ENCODE measurements around the gene SMIM23. TPM values are rescaled to one million over a fixed set of nuclear protein-coding genes. Genes with fewer than 3 reads are reported as not detected.

The SMIM23 gene
- total RNA-seq, 4 donors from 2014 or later = not detected

DNA sequence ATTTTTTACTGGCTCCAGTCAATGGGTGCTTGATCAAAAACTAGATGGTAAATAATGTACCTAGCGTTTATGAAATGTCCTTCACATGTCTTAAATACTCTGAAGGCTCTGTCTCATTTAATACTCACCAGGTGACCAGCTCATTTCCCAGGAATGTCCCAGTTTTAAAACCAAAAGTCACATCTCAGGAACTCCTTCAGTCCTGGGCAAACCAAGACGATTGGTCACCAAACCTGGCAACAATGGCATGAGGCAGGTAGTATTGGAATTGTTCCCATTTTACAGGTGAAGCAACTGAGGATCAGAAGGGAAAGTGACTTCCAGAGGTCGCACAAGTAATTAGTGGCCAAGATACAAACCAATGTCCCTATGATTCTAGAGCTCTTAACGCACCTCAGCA is 27.7 kb downstream of the SMIM23 start:
- peaks cover 0 to 5% (median 0%) of the 10 kb centered on the region in 4 donors for H3K27me3 ChIP-seq
- WGBS = 94% methylated on average over 4 of the region's 4 CpGs
- no peaks in the 10 kb centered on the region for H3K4me1 ChIP-seq
- no peak overlapping the region for H3K4me3 ChIP-seq
- H3K27ac ChIP-seq (replicated peaks in 1 of 4) = no peak overlapping the region
- intact Hi-C loops (cut with DNase I) = no loop called here
- H3K9me3 ChIP-seq = peaks cover 0 to 25% (median 20%) of the 10 kb centered on the region in 4 donors
- DNase-seq (ENCODE audit: extremely low spot score) = no peak
- no peak for TF ChIP-seq CTCF (IDR thresholded peaks at IDR 0.05)
- no peak for TF ChIP-seq POLR2AphosphoS5 (IDR thresholded peaks at IDR 0.05)
- TF ChIP-seq EP300 (IDR thresholded peaks at IDR 0.05) = no peak
- no peak for TF ChIP-seq POLR2A (IDR thresholded peaks at IDR 0.05; ENCODE audit: low read depth)
- no peaks in the 10 kb centered on the region for H3K36me3 ChIP-seq

DNA sequence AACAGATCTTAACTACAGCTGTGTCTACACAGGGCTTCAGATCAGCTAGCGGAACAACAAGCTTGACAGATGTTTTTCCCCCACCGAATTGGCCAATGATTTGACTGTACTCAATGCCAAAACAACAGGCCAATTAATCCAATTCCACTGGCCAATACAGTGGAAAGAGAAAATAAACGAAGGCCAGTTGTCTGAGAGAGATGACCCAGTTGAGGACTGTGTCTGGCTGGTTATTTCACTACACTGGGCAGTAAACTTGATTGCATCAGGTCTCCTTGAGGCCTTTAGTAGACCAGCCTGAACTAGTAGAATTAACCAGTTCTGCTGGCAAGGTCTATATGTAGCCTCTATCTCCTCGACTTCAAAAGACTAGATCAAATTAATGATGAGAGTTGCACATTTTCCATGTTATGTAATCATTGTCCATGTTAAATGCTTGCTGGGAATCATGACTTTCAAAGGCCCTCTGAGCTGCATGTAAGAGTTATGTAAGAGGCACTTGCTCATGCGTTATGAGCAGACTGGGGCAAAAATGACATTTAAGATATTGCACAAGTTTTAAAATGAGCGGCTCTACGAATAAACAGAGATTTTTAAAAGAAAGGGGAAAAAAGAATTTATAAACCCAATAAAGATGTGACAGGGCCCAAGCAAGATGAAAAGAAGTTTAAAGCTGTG is 28.3 kb downstream of the SMIM23 start:
- peaks cover 0 to 25% (median 20%) of the 10 kb centered on the region in 4 donors for H3K9me3 ChIP-seq
- H3K4me1 ChIP-seq = no peaks in the 10 kb centered on the region
- TF ChIP-seq POLR2A (IDR thresholded peaks at IDR 0.05; ENCODE audit: low read depth) (no peak), EP300 (IDR thresholded peaks at IDR 0.05) (no peak), POLR2AphosphoS5 (IDR thresholded peaks at IDR 0.05) (no peak), CTCF (IDR thresholded peaks at IDR 0.05) (no peak)
- H3K27me3 ChIP-seq = no peaks in the 10 kb centered on the region
- no peak overlapping the region for H3K4me3 ChIP-seq
- no peaks in the 10 kb centered on the region for H3K36me3 ChIP-seq
- no peak for DNase-seq (ENCODE audit: extremely low spot score)
- intact Hi-C loops (cut with DNase I) = no loop called here
- H3K27ac ChIP-seq (replicated peaks in 1 of 4) = no peak overlapping the region
- WGBS = 83% methylated on average over 7 of the region's 7 CpGs

- peaks cover 0 to 9% (median 4%) of the 10 kb centered on the region in 4 donors for H3K9me3 ChIP-seq
- H3K27me3 ChIP-seq = peaks cover 0 to 12% (median 0%) of the 10 kb centered on the region in 4 donors
- TF ChIP-seq EP300 (IDR thresholded peaks at IDR 0.05) (no peak), POLR2A (IDR thresholded peaks at IDR 0.05; ENCODE audit: low read depth) (no peak), CTCF (IDR thresholded peaks at IDR 0.05) (no peak), POLR2AphosphoS5 (IDR thresholded peaks at IDR 0.05) (no peak)
- H3K4me3 ChIP-seq = no peak overlapping the region
- no peak for DNase-seq (ENCODE audit: extremely low spot score)
- intact Hi-C loops (cut with DNase I) = no loop called here
- no peaks in the 10 kb centered on the region for H3K36me3 ChIP-seq
- H3K27ac ChIP-seq (replicated peaks in 1 of 4) = no peak overlapping the region
- no peaks in the 10 kb centered on the region for H3K4me1 ChIP-seq
- WGBS = 33% methylated on average over 1 of the region's 1 CpG
Observed at GRCh38 chr5:171816666-171817065, 31.0 kb downstream of the SMIM23 start.

DNA sequence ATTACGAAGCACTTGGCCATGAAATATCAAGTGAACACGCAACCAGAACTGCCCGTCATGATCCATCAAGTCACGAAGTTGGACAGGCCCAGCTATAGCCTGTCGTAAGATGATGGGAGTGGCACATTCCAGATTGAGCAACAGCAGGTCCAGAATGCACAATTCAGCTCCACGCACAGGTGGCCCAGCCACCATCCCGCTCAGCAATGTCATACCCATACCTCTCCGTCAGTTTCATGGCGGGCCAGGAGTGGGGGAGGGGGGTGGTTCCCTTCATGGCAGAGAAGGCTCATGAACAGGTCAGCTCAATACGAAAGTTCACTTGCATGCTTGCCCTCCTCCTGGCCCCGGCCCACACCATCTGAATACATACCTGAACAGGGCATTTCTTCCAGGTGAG is 34.9 kb downstream of the SMIM23 start:
- intact Hi-C loops (cut with DNase I) = no loop called here
- DNase-seq (ENCODE audit: extremely low spot score) = no peak
- H3K4me3 ChIP-seq = no peak overlapping the region
- H3K9me3 ChIP-seq = no peaks in the 10 kb centered on the region
- no peaks in the 10 kb centered on the region for H3K36me3 ChIP-seq
- H3K27me3 ChIP-seq = peaks cover 0 to 12% (median 0%) of the 10 kb centered on the region in 4 donors
- TF ChIP-seq CTCF (IDR thresholded peaks at IDR 0.05) (no peak), POLR2A (IDR thresholded peaks at IDR 0.05; ENCODE audit: low read depth) (no peak), POLR2AphosphoS5 (IDR thresholded peaks at IDR 0.05) (no peak), EP300 (IDR thresholded peaks at IDR 0.05) (no peak)
- H3K27ac ChIP-seq (replicated peaks in 1 of 4) = no peak overlapping the region
- 96% methylated on average over 11 of the region's 11 CpGs for WGBS
- no peaks in the 10 kb centered on the region for H3K4me1 ChIP-seq

DNA sequence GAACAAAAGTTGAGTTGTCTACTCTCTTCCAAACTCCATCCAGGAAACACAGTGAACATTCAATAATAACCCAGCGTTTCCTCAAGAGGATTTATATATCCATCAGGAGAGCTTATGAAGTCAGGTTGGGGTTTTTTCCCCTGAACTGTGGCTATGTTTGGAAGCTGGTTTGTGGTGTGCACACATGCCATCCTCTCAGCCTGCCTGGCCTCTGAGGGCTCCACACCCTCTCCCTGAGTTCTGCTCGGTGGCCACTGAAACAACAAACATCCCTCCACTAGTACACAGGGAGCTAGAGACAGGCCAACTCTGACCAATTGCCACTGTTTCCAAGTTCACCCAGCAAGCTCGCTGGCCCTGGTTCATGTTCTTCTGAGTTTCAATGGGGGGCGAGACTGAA is 35.7 kb downstream of the SMIM23 start:
- 86% methylated on average over 4 of the region's 4 CpGs for WGBS
- Histone ChIP-seq H3K4me3 (no peak overlapping the region), H3K4me1 (no peaks in the 10 kb centered on the region), H3K27ac (replicated peaks in 1 of 4) (no peak overlapping the region), H3K36me3 (no peaks in the 10 kb centered on the region), H3K9me3 (no peaks in the 10 kb centered on the region), H3K27me3 (peaks cover 0 to 12% (median 0%) of the 10 kb centered on the region in 4 donors)
- no peak for DNase-seq (ENCODE audit: extremely low spot score)
- TF ChIP-seq EP300 (IDR thresholded peaks at IDR 0.05) = no peak
- TF ChIP-seq POLR2AphosphoS5 (IDR thresholded peaks at IDR 0.05) = no peak
- TF ChIP-seq POLR2A (IDR thresholded peaks at IDR 0.05; ENCODE audit: low read depth) = no peak
- TF ChIP-seq CTCF (IDR thresholded peaks at IDR 0.05) = no peak
- intact Hi-C loops (cut with DNase I) = no loop called here
